Cardiac muscle cell (in vitro differentiated cells and primary cell): ENCODE data around the gene NEK5. TPM values are rescaled to one million over a fixed set of nuclear protein-coding genes. Genes with fewer than 3 reads are reported as not detected.

Experiments
- DNase-seq, 2 donors: peaks; one replicate each; pipeline versions ENCODE4 v3.0.0 to v3.0.0-alpha.2; 2010 to 2017; ENCODE audit warnings: low read depth in 1 of 2, low spot score in 1 of 2
- H3K27ac ChIP-seq: fragments of 200-600 bp; sonication (generic); 2 replicates; pipeline ENCODE4 v1.5.1; 2016
- H3K27me3 ChIP-seq: fragments of 200-600 bp; sonication (generic); 2 replicates; pipeline ENCODE4 v1.6.0; 2016; ENCODE audit warnings: control low read depth
- H3K36me3 ChIP-seq: fragments of 200-600 bp; sonication (generic); 2 replicates; pipeline ENCODE4 v1.5.1; 2016; ENCODE audit warnings: control low read depth
- H3K4me1 ChIP-seq: fragments of 200-600 bp; sonication (generic); 2 replicates; pipeline ENCODE4 v1.8.1; 2017; ENCODE audit warnings: low read depth, mild to moderate bottlenecking, mixed run types
- H3K4me3 ChIP-seq: fragments of 200-600 bp; sonication (generic); 2 replicates; pipeline ENCODE4 v1.5.1; 2016; ENCODE audit warnings: mild to moderate bottlenecking
- H3K9me3 ChIP-seq: fragments of 200-600 bp; sonication (generic); 2 replicates; pipeline ENCODE4 v1.5.1; 2017; ENCODE audit warnings: low read depth, mild to moderate bottlenecking, control low read depth
- polyA plus RNA-seq: library from polyadenylated mRNA; unstranded; fragments of >200 nt; fragmentation: Nextera tagmentation; extraction: Ambion mirVana; gene quantifications from 2 replicates; pipeline ENCODE4 v1.2.1, GENCODE V29; 2016
- total RNA-seq: library from RNA; depleted of rRNA; stranded (reverse); fragments of >200 nt; gene quantifications from 2 replicates; pipeline ENCODE4 v1.2.3, GENCODE V29; 2016
- TF ChIP-seq, protein P1 (sequence below): IDR thresholded peaks from 2 replicates; pipeline ENCODE4 v1.5.1; 2012; ENCODE audit warnings: low read depth, mild to moderate bottlenecking, low read length

NEK5 gene
- total and polyA plus RNA-seq, 2 experiments from 2014 or later = 0.33 to 0.34 TPM

- Histone ChIP-seq H3K4me3 (no peak overlapping the region), H3K9me3 (no peaks in the 10 kb centered on the region), H3K27me3 (peaks cover 14% of the 10 kb centered on the region), H3K27ac (no peak overlapping the region), H3K36me3 (no peaks in the 10 kb centered on the region), H3K4me1 (peaks cover 3% of the 10 kb centered on the region)
- DNase-seq = no peak
- TF ChIP-seq, protein P1, sequence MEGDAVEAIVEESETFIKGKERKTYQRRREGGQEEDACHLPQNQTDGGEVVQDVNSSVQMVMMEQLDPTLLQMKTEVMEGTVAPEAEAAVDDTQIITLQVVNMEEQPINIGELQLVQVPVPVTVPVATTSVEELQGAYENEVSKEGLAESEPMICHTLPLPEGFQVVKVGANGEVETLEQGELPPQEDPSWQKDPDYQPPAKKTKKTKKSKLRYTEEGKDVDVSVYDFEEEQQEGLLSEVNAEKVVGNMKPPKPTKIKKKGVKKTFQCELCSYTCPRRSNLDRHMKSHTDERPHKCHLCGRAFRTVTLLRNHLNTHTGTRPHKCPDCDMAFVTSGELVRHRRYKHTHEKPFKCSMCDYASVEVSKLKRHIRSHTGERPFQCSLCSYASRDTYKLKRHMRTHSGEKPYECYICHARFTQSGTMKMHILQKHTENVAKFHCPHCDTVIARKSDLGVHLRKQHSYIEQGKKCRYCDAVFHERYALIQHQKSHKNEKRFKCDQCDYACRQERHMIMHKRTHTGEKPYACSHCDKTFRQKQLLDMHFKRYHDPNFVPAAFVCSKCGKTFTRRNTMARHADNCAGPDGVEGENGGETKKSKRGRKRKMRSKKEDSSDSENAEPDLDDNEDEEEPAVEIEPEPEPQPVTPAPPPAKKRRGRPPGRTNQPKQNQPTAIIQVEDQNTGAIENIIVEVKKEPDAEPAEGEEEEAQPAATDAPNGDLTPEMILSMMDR = no peak
Observed at GRCh38 chr13:52009946-52010345, 118.9 kb downstream of the NEK5 start.

- DNase-seq = no peak
- Histone ChIP-seq H3K36me3 (no peaks in the 10 kb centered on the region), H3K4me1 (no peaks in the 10 kb centered on the region), H3K27me3 (peaks cover 14% of the 10 kb centered on the region), H3K4me3 (no peak overlapping the region), H3K9me3 (no peaks in the 10 kb centered on the region), H3K27ac (no peak overlapping the region)
- TF ChIP-seq, protein P1 = no peak
Observed at GRCh38 chr13:52006523-52007245, 122.2 kb downstream of the NEK5 start.

GRCh38 chr13:52005841-52006522 is 122.9 kb downstream of the NEK5 start:
- Histone ChIP-seq H3K27ac (no peak overlapping the region), H3K27me3 (peaks cover 13% of the 10 kb centered on the region), H3K9me3 (no peaks in the 10 kb centered on the region), H3K36me3 (no peaks in the 10 kb centered on the region), H3K4me3 (no peak overlapping the region), H3K4me1 (no peaks in the 10 kb centered on the region)
- TF ChIP-seq, protein P1 = no peak
- no peak for DNase-seq

- TF ChIP-seq, protein P1 = no peak
- H3K27ac ChIP-seq = no peak overlapping the region
- peaks cover under 1% of the 10 kb centered on the region for H3K27me3 ChIP-seq
- H3K4me1 ChIP-seq = no peaks in the 10 kb centered on the region
- H3K36me3 ChIP-seq = no peaks in the 10 kb centered on the region
- no peak overlapping the region for H3K4me3 ChIP-seq
- DNase-seq = no peak
- no peaks in the 10 kb centered on the region for H3K9me3 ChIP-seq
Observed at GRCh38 chr13:52004511-52005170, 124.2 kb downstream of the NEK5 start.

- DNase-seq = no peak
- no peaks in the 10 kb centered on the region for H3K27me3 ChIP-seq
- H3K9me3 ChIP-seq = no peaks in the 10 kb centered on the region
- peaks cover 7% of the 10 kb centered on the region for H3K4me1 ChIP-seq
- no peak overlapping the region for H3K27ac ChIP-seq
- no peaks in the 10 kb centered on the region for H3K36me3 ChIP-seq
- TF ChIP-seq, protein P1 = no peak
- H3K4me3 ChIP-seq = no peak overlapping the region
Observed at GRCh38 chr13:52003541-52003940, 125.3 kb downstream of the NEK5 start.
